Stimulated activated effector memory CD8-positive, alpha-beta T cell treated with anti-CD3 and anti-CD28 coated beads, Interleukin-12 subunit alpha, Interleukin-12 subunit beta, amount 100 ng/mL, for 72 hours (primary cell): ENCODE data around the gene ITIH3.

ENCODE experiments used
- ATAC-seq: fragments of 150-1000 bp; cut with Tn5 transposase; 2 replicates; pipeline ENCODE4 v1.10.0; 2021
- DNase-seq, 2 donors: peaks; one replicate each; pipeline ENCODE4 v3.0.0; 2021 to 2022; ENCODE audit warnings: low spot score in 2 of 2
- H3K27ac Mint-ChIP-seq: one replicate; pipeline ENCODE4 v1.8.0; 2022; ENCODE audit warnings: mild to moderate bottlenecking, mixed read lengths
- H3K36me3 Mint-ChIP-seq: one replicate; pipeline ENCODE4 v1.8.0; 2022; ENCODE audit warnings: mild to moderate bottlenecking, mixed read lengths
- H3K4me1 Mint-ChIP-seq: one replicate; pipeline ENCODE4 v1.8.0; 2022; ENCODE audit warnings: mixed read lengths
- H3K4me3 Mint-ChIP-seq: one replicate; pipeline ENCODE4 v1.8.0; 2022; ENCODE audit warnings: mild to moderate bottlenecking, mixed read lengths
- H3K9me3 Mint-ChIP-seq: one replicate; pipeline ENCODE4 v1.8.0; 2022; ENCODE audit warnings: mixed read lengths

Gene ITIH3

GRCh38 chr3:52827441-52827840 is 32.8 kb downstream of the ITIH3 start:
- DNase-seq, result no peak
- no peaks in the 10 kb centered on the region for H3K36me3 Mint-ChIP-seq
- peaks cover 7% of the 10 kb centered on the region for H3K4me1 Mint-ChIP-seq
- no peaks in the 10 kb centered on the region for H3K9me3 Mint-ChIP-seq
- ATAC-seq, result no peak
- H3K4me3 Mint-ChIP-seq, result no peak overlapping the region
- H3K27ac Mint-ChIP-seq, result peak overlapping the region; percentile 15

- peaks cover 7% of the 10 kb centered on the region for H3K4me1 Mint-ChIP-seq
- peak overlapping the region; percentile 15 for H3K27ac Mint-ChIP-seq
- no peaks in the 10 kb centered on the region for H3K9me3 Mint-ChIP-seq
- no peak overlapping the region for H3K4me3 Mint-ChIP-seq
- no peaks in the 10 kb centered on the region for H3K36me3 Mint-ChIP-seq
- DNase-seq (no peak), ATAC-seq (no peak)
Measured at GRCh38 chr3:52827866-52828376, 33.3 kb downstream of the ITIH3 start.

- peaks cover 7% of the 10 kb centered on the region for H3K4me1 Mint-ChIP-seq
- ATAC-seq (no peak), DNase-seq (no peak)
- no peak overlapping the region for H3K4me3 Mint-ChIP-seq
- H3K36me3 Mint-ChIP-seq, result no peaks in the 10 kb centered on the region
- no peak overlapping the region for H3K27ac Mint-ChIP-seq
- no peaks in the 10 kb centered on the region for H3K9me3 Mint-ChIP-seq
Measured at GRCh38 chr3:52829482-52829881, 34.9 kb downstream of the ITIH3 start.

- Mint-ChIP-seq H3K9me3 (no peaks in the 10 kb centered on the region), H3K4me3 (no peak overlapping the region), H3K36me3 (no peaks in the 10 kb centered on the region), H3K27ac (no peak overlapping the region), H3K4me1 (peaks cover 7% of the 10 kb centered on the region)
- DNase-seq (no peak), ATAC-seq (no peak)
Measured at GRCh38 chr3:52829906-52830463, 35.4 kb downstream of the ITIH3 start.

GRCh38 chr3:52830535-52831258 is 36.1 kb downstream of the ITIH3 start, which contains the start of gene ITIH4:
Gene ITIH4, minus strand, starts transcription at chr3:52830672. Its CDS starts 30 bp downstream, at chr3:52830642.
- H3K9me3 Mint-ChIP-seq, result no peaks in the 10 kb centered on the region
- H3K27ac Mint-ChIP-seq, result peak within 1 kb of the TSS; percentile 85
- peaks cover 7% of the 10 kb centered on the region for H3K4me1 Mint-ChIP-seq
- ATAC-seq, result no peak
- H3K36me3 Mint-ChIP-seq, result no peaks in the 10 kb centered on the region
- no peak for DNase-seq
- no peak within 1 kb of the TSS for H3K4me3 Mint-ChIP-seq

GRCh38 chr3:52831500-52832301 is 37.1 kb downstream of the ITIH3 start:
- Mint-ChIP-seq H3K27ac (peak overlapping the region; percentile 85), H3K9me3 (no peaks in the 10 kb centered on the region)
- no peak for DNase-seq

GRCh38 chr3:52833202-52833601 is 38.6 kb downstream of the ITIH3 start:
- H3K4me3 Mint-ChIP-seq, result no peak overlapping the region
- peaks cover 10% of the 10 kb centered on the region for H3K36me3 Mint-ChIP-seq
- DNase-seq (no peak), ATAC-seq (no peak)
- H3K27ac Mint-ChIP-seq, result no peak overlapping the region
- peaks cover 23% of the 10 kb centered on the region for H3K4me1 Mint-ChIP-seq
- no peaks in the 10 kb centered on the region for H3K9me3 Mint-ChIP-seq

More at GRCh38 chr3:52831500-52832301, 37.1 kb downstream of the ITIH3 start:
- Mint-ChIP-seq H3K4me1 (peaks cover 10% of the 10 kb centered on the region), H3K4me3 (no peak overlapping the region), H3K36me3 (peaks cover 1% of the 10 kb centered on the region)
- ATAC-seq, result no peak

- H3K4me3 Mint-ChIP-seq, result no peak within 1 kb of the TSS
- H3K9me3 Mint-ChIP-seq, result no peaks in the 10 kb centered on the region
- H3K4me1 Mint-ChIP-seq, result peaks cover 41% of the 10 kb centered on the region
- DNase-seq (no peak), ATAC-seq (no peak)
- H3K27ac Mint-ChIP-seq, result peak within 1 kb of the TSS; percentile 48
- H3K36me3 Mint-ChIP-seq, result peaks cover 12% of the 10 kb centered on the region
Measured at GRCh38 chr3:52834871-52835501, 40.4 kb downstream of the ITIH3 start, which contains the start of gene MUSTN1. Gene MUSTN1, minus strand, starts transcription at chr3:52835019. Its CDS starts 71 bp downstream, at chr3:52834948.

GRCh38 chr3:52835766-52836470 is 41.3 kb downstream of the ITIH3 start:
- Mint-ChIP-seq H3K4me1 (peaks cover 50% of the 10 kb centered on the region), H3K27ac (no peak overlapping the region), H3K4me3 (no peak overlapping the region), H3K9me3 (no peaks in the 10 kb centered on the region), H3K36me3 (peaks cover 15% of the 10 kb centered on the region)
- DNase-seq (no peak), ATAC-seq (no peak)

GRCh38 chr3:52836471-52836845 is 41.9 kb downstream of the ITIH3 start:
- Mint-ChIP-seq H3K27ac (no peak overlapping the region), H3K4me1 (peaks cover 48% of the 10 kb centered on the region), H3K9me3 (no peaks in the 10 kb centered on the region), H3K4me3 (no peak overlapping the region), H3K36me3 (peaks cover 15% of the 10 kb centered on the region)
- ATAC-seq (no peak), DNase-seq (no peak)

- Mint-ChIP-seq H3K27ac (no peak overlapping the region), H3K36me3 (peaks cover 15% of the 10 kb centered on the region), H3K4me1 (peaks cover 52% of the 10 kb centered on the region), H3K4me3 (no peak overlapping the region), H3K9me3 (no peaks in the 10 kb centered on the region)
- DNase-seq (no peak), ATAC-seq (no peak)
Measured at GRCh38 chr3:52836986-52837385, 42.4 kb downstream of the ITIH3 start.

- no peak overlapping the region for H3K4me3 Mint-ChIP-seq
- ATAC-seq (peak; percentile 82), DNase-seq (no peak)
- H3K9me3 Mint-ChIP-seq, result no peaks in the 10 kb centered on the region
- H3K4me1 Mint-ChIP-seq, result peaks cover 53% of the 10 kb centered on the region
- peaks cover 15% of the 10 kb centered on the region for H3K36me3 Mint-ChIP-seq
- peak overlapping the region; percentile 79 for H3K27ac Mint-ChIP-seq
Measured at GRCh38 chr3:52838561-52839267, 44.1 kb downstream of the ITIH3 start.

- peak overlapping the region; percentile 79 for H3K27ac Mint-ChIP-seq
- ATAC-seq, result no peak
- H3K4me3 Mint-ChIP-seq, result no peak overlapping the region
- peaks cover 53% of the 10 kb centered on the region for H3K4me1 Mint-ChIP-seq
- DNase-seq, result no peak
- no peaks in the 10 kb centered on the region for H3K9me3 Mint-ChIP-seq
- H3K36me3 Mint-ChIP-seq, result peaks cover 15% of the 10 kb centered on the region
Measured at GRCh38 chr3:52839268-52839575, 44.6 kb downstream of the ITIH3 start.

GRCh38 chr3:52839892-52840545 is 45.4 kb downstream of the ITIH3 start:
- Mint-ChIP-seq H3K9me3 (no peaks in the 10 kb centered on the region), H3K36me3 (peaks cover 15% of the 10 kb centered on the region), H3K4me1 (peaks cover 53% of the 10 kb centered on the region), H3K27ac (no peak overlapping the region), H3K4me3 (no peak overlapping the region)
- DNase-seq, result no peak
- peak; percentile 5 for ATAC-seq
